ENCODE measurements around the gene ADAMTS17. TPM values are rescaled to one million over a fixed set of nuclear protein-coding genes. Genes with fewer than 3 reads are reported as not detected.
A peak's percentile ranks its signal among the peaks of the same experiment; 100 is the strongest.

ADAMTS17 gene
- polyA plus RNA-seq, 3 donors from 2014 or later = 0.27 to 0.53 TPM; not detected in 1

- H3K36me3 Mint-ChIP-seq = peaks cover 11 to 21% (median 18%) of the 10 kb centered on the region in 3 donors
- no peaks in the 10 kb centered on the region for H3K4me1 Mint-ChIP-seq
- H3K9me3 Mint-ChIP-seq = peaks cover 17 to 22% (median 21%) of the 10 kb centered on the region in 6 donors
- no peak for DNase-seq
- peaks cover 7 to 15% (median 9%) of the 10 kb centered on the region in 3 donors for H3K27me3 Mint-ChIP-seq (ENCODE audit: low read depth in 3 of 3)
- no peak overlapping the region for H3K4me3 Mint-ChIP-seq
- peak overlapping the region in 1 of 6 donors; percentile 40 for H3K27ac Mint-ChIP-seq
Observed at GRCh38 chr15:100277087-100277855, 64.5 kb downstream of the ADAMTS17 start.

GRCh38 chr15:100276506-100276905 is 65.3 kb downstream of the ADAMTS17 start:
- H3K27ac Mint-ChIP-seq = peak overlapping the region in 1 of 6 donors; percentile 40
- peaks cover 7 to 21% (median 8%) of the 10 kb centered on the region in 3 donors for H3K27me3 Mint-ChIP-seq (ENCODE audit: low read depth in 3 of 3)
- no peaks in the 10 kb centered on the region for H3K4me1 Mint-ChIP-seq
- DNase-seq = no peak
- H3K36me3 Mint-ChIP-seq = peaks cover 14 to 25% (median 18%) of the 10 kb centered on the region in 3 donors
- no peak overlapping the region for H3K4me3 Mint-ChIP-seq
- H3K9me3 Mint-ChIP-seq = peaks cover 21 to 29% (median 26%) of the 10 kb centered on the region in 6 donors

GRCh38 chr15:100275641-100276040 is 66.1 kb downstream of the ADAMTS17 start:
- Mint-ChIP-seq H3K4me1 (no peaks in the 10 kb centered on the region), H3K27ac (no peak overlapping the region), H3K9me3 (peaks cover 21 to 29% (median 27%) of the 10 kb centered on the region in 6 donors), H3K36me3 (peaks cover 14 to 29% (median 18%) of the 10 kb centered on the region in 3 donors), H3K4me3 (no peak overlapping the region), H3K27me3 (ENCODE audit: low read depth in 3 of 3) (peaks cover 6 to 21% (median 9%) of the 10 kb centered on the region in 3 donors)
- DNase-seq = no peak

- Mint-ChIP-seq H3K27ac (no peak overlapping the region), H3K9me3 (peaks cover 21 to 29% (median 27%) of the 10 kb centered on the region in 6 donors), H3K36me3 (peaks cover 14 to 25% (median 15%) of the 10 kb centered on the region in 3 donors), H3K4me3 (no peak overlapping the region), H3K4me1 (no peaks in the 10 kb centered on the region), H3K27me3 (ENCODE audit: low read depth in 3 of 3) (peaks cover 4 to 16% (median 7%) of the 10 kb centered on the region in 3 donors)
- DNase-seq = no peak
Observed at GRCh38 chr15:100269831-100270230, 71.9 kb downstream of the ADAMTS17 start.

GRCh38 chr15:100266166-100266565 is 75.6 kb downstream of the ADAMTS17 start:
- no peak overlapping the region for H3K27ac Mint-ChIP-seq
- H3K27me3 Mint-ChIP-seq (ENCODE audit: low read depth in 3 of 3) = peaks cover 0 to 4% (median 2%) of the 10 kb centered on the region in 3 donors
- no peak for DNase-seq
- peak overlapping the region in 1 of 5 donors; percentile 5 for H3K4me3 Mint-ChIP-seq
- H3K4me1 Mint-ChIP-seq = no peaks in the 10 kb centered on the region
- H3K36me3 Mint-ChIP-seq = peaks cover 0 to 3% (median 3%) of the 10 kb centered on the region in 3 donors
- H3K9me3 Mint-ChIP-seq = no peaks in the 10 kb centered on the region

GRCh38 chr15:100265641-100266035 is 76.1 kb downstream of the ADAMTS17 start:
- no peak for DNase-seq
- Mint-ChIP-seq H3K27ac (no peak overlapping the region), H3K36me3 (peaks cover 0 to 6% (median under 1%) of the 10 kb centered on the region in 3 donors), H3K9me3 (no peaks in the 10 kb centered on the region), H3K4me3 (no peak overlapping the region), H3K27me3 (ENCODE audit: low read depth in 3 of 3) (peaks cover 0 to 2% (median 2%) of the 10 kb centered on the region in 3 donors), H3K4me1 (no peaks in the 10 kb centered on the region)

- H3K4me3 Mint-ChIP-seq = no peak overlapping the region
- DNase-seq = no peak
- H3K27me3 Mint-ChIP-seq (ENCODE audit: low read depth in 3 of 3) = peaks cover 0 to 2% (median 2%) of the 10 kb centered on the region in 3 donors
- peaks cover 0 to 6% (median 0%) of the 10 kb centered on the region in 3 donors for H3K36me3 Mint-ChIP-seq
- no peak overlapping the region for H3K27ac Mint-ChIP-seq
- H3K9me3 Mint-ChIP-seq = no peaks in the 10 kb centered on the region
- H3K4me1 Mint-ChIP-seq = no peaks in the 10 kb centered on the region
Observed at GRCh38 chr15:100264994-100265640, 76.7 kb downstream of the ADAMTS17 start.

GRCh38 chr15:100263721-100264455 is 77.9 kb downstream of the ADAMTS17 start:
- no peak overlapping the region for H3K4me3 Mint-ChIP-seq
- no peaks in the 10 kb centered on the region for H3K9me3 Mint-ChIP-seq
- no peak overlapping the region for H3K27ac Mint-ChIP-seq
- H3K36me3 Mint-ChIP-seq = peaks cover 0 to 6% (median 0%) of the 10 kb centered on the region in 3 donors
- H3K27me3 Mint-ChIP-seq (ENCODE audit: low read depth in 3 of 3) = peaks cover 0 to 2% (median 2%) of the 10 kb centered on the region in 3 donors
- no peak for DNase-seq
- no peaks in the 10 kb centered on the region for H3K4me1 Mint-ChIP-seq

- H3K36me3 Mint-ChIP-seq = peaks cover 0 to 6% (median 0%) of the 10 kb centered on the region in 3 donors
- H3K27me3 Mint-ChIP-seq (ENCODE audit: low read depth in 3 of 3) = peaks cover 0 to 3% (median 2%) of the 10 kb centered on the region in 3 donors
- DNase-seq = no peak
- no peak overlapping the region for H3K4me3 Mint-ChIP-seq
- H3K9me3 Mint-ChIP-seq = no peaks in the 10 kb centered on the region
- H3K27ac Mint-ChIP-seq = no peak overlapping the region
- no peaks in the 10 kb centered on the region for H3K4me1 Mint-ChIP-seq
Observed at GRCh38 chr15:100263031-100263430, 78.7 kb downstream of the ADAMTS17 start.

- H3K4me3 Mint-ChIP-seq = no peak overlapping the region
- H3K27ac Mint-ChIP-seq = no peak overlapping the region
- H3K27me3 Mint-ChIP-seq (ENCODE audit: low read depth in 3 of 3) = peaks cover 0 to 4% (median 2%) of the 10 kb centered on the region in 3 donors
- H3K4me1 Mint-ChIP-seq = no peaks in the 10 kb centered on the region
- DNase-seq = no peak
- H3K36me3 Mint-ChIP-seq = peaks cover 0 to 6% (median 4%) of the 10 kb centered on the region in 3 donors
- H3K9me3 Mint-ChIP-seq = no peaks in the 10 kb centered on the region
Observed at GRCh38 chr15:100261302-100262240, 80.2 kb downstream of the ADAMTS17 start.

- no peaks in the 10 kb centered on the region for H3K4me1 Mint-ChIP-seq
- no peaks in the 10 kb centered on the region for H3K9me3 Mint-ChIP-seq
- no peak for DNase-seq
- H3K27ac Mint-ChIP-seq = no peak overlapping the region
- H3K36me3 Mint-ChIP-seq = peaks cover 0 to 6% (median 4%) of the 10 kb centered on the region in 3 donors
- no peak overlapping the region for H3K4me3 Mint-ChIP-seq
- peaks cover 0 to 2% (median 0%) of the 10 kb centered on the region in 3 donors for H3K27me3 Mint-ChIP-seq (ENCODE audit: low read depth in 3 of 3)
Observed at GRCh38 chr15:100259266-100259665, 82.5 kb downstream of the ADAMTS17 start.

GRCh38 chr15:100256970-100257650 is 84.7 kb downstream of the ADAMTS17 start:
- Mint-ChIP-seq H3K36me3 (peaks cover 0 to 6% (median 4%) of the 10 kb centered on the region in 3 donors), H3K4me1 (no peaks in the 10 kb centered on the region), H3K9me3 (no peaks in the 10 kb centered on the region), H3K27me3 (ENCODE audit: low read depth in 3 of 3) (peaks cover 0 to 2% (median 2%) of the 10 kb centered on the region in 3 donors), H3K4me3 (no peak overlapping the region), H3K27ac (no peak overlapping the region)
- no peak for DNase-seq

Measured in immature natural killer cell (primary cell).